GM21447 (cell line): ENCODE results near the gene MCTS1.
"Not testable (repeated sequence)": the region's sequence is repeated elsewhere in the genome, so short reads cannot be mapped to it uniquely, and the experiment has no call there.

Source experiments
- ATAC-seq: cut with Tn5 transposase; IDR thresholded peaks from one replicate; pipeline ENCODE4 v1.9.1; 2021; ENCODE audit not compliant: unreplicated experiment

Gene MCTS1

DNA sequence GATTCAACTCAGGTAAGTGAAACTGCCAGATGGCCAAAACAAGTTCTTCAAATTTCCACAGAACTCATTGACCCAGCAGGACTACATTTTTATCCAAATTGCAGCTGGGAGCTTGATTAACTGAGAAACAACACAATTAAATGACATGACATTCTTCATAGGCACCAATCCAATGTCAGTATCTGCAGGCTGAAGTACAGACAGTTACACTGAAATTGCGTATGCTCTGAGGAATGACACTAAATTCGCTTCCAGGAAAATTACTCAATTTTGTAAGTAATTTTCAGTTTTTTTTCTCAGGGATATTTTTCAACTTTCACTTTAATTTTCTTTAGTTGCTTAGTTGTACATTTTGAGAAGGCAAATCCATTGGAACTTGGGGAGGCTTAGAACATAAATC, 21.5 kb downstream of the MCTS1 start:
- ATAC-seq = no peak

DNA sequence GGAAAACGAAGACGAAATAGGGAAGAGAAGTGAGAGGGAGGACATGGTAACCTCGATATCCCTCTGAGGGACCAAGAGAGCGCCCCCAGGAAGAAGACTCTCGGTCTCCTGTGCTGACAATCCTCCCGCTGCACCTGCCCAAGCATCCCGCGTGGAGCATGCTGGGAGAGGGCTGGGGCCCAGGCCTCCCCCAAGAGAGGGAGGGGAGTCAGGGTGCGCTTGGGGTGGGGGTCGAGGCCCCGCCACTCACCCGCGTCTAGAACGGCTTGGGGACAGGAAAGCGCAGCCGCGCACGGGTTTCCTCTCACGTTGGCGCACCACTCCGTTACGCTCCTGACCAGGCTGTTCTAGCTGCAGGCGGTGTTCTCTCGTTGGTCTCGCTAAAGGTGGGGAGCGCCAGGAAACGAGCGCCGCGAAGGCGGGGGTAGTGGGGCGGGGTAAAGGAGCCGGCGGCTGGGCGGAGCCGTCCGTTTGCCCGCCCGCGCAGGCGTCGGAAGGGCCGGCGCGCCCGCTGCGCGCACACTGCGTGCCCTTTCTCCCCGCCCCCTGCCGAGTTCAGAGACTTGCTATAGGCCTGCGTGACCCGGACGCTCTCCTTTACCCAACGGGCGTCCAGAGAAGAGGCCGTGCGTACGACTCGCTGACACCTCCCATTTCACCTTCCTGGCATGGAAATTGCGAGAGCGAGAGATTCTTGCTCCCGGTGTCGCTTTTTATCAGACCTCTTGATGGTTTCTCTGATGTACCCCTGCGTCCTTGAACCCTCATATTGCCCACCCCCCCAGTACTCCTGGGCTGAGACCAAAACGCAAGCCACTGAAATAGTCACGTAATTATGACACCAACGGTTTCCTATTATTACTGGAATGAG, 26.0 kb downstream of the MCTS1 start, which contains the start of gene C1GALT1C1:
TSS of gene C1GALT1C1 (minus strand) at position 388 of the 871 bp plus-strand sequence. CDS start 2,888 bp downstream, outside the sequence.
- peak; percentile 95 for ATAC-seq

DNA sequence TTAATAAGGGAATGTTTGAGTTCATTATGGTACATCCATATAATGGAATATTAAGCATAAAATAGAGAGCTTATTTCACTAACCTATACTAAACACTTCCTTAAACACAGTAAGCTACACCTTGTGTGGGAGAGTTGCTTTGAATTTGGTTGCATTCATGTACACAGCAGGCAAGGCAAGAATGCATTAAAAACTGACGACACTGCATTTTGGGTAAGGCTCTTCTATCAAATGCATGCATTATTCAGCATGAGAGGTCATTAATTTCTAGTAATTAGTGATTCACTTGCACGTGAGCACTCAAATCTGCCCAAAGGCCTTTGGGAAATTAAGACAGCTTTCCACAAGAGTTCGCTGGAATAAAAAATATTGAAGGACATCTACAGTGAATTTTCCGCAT, 34.7 kb downstream of the MCTS1 start:
- ATAC-seq = no peak

DNA sequence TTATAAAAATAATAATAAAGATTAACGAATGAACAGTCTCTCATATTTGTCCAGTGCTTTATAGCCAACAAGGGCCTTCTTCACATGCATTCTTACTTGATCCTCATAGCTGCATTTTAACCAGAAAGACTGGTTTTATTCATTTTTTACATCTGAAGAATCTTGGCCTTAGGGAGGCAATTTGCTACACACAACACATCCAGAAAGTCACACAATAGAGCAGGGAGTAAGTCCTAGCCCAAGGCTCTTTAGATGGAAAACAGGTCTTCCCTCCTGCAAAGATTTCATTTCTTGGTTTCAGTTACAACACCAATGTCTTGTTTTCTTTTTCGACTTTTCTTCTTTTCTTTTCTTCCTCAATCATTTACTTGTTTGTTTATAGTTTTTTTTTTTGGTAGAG, 39.0 kb downstream of the MCTS1 start:
- ATAC-seq = no peak

DNA sequence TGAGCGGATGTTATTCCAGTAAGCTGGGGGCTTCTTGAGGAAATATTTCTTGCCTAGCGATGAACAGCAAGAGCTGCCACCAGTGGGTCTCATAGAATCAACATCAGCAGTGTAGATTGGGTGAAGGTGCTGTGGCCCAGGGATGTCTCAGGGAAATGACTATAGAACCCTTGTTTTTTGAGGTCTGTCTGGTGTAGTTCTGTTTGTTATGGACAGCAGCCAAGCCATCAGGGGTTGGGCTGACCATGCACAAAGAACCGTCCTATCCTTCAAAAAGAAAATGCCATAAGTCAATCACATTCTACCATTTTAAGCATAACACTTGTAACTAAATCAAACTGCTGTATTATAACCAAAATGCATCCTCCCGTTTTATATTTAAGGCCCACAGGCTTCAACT, 43.2 kb downstream of the MCTS1 start:
- no peak for ATAC-seq

DNA sequence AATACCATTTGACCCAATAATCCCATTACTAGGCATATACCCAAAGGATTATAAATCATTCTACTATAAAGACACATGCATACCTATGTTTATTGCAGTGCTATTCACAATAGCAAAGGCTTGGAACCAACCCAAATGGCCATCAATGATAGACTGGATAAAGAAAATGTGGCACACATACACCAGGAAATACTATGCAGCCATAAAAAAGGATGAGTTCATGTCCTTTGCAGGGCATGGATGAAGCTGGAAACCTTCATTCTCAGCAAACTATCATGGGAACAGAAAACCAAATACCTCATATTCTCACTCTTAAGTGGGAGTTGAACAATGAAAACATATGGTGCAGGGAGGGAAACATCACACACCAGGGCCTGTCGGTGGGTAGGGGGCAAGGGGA, 48.4 kb downstream of the MCTS1 start:
- not testable (repeated sequence) for ATAC-seq

DNA sequence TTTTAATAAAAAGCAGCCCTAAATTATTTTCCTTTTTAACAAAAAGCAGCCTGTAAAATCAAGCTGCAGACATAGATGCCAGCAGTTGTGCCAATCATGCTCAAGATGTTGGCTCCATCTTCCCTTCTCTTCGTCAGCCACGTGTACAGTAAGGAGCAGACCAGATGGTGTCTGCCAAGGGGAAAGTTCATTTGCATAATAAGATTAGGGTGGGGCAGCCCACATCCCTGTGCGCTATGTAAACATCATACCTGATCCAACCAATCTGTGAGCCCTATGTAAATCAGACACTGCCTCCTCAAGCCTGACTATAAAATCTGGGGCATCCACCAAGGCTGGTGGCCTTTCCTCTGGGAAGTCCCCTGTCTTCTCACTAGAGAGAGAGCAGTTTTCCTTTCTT, 49.1 kb downstream of the MCTS1 start:
- ATAC-seq = no peak

DNA sequence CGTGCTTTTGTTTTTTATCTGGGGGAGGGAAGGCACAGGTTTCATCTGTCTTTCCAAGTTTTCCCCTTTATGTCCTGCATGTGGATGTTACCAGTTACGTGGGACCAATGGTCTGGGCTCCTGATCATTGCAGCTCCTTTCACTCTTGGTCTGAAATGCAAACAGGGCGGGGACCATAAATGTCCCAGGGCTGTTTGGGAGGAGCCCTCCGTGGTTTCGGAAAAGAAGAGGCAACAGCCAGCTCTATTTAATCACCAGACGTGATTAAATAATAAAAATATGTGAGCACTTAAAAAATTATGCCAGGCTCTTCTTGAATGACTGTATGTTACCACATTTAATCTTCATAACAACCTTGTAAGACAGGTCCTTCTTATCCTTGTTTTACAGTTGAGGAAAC, 56.7 kb downstream of the MCTS1 start:
- ATAC-seq = no peak
